ENCODE results near the gene PDK4. TPM values are rescaled to one million over a fixed set of nuclear protein-coding genes. Genes with fewer than 3 reads are reported as not detected.

Gene PDK4
- total and polyA plus RNA-seq, 7 experiments from 2014 or later = 0.62 to 3.6 (median 1.2) TPM; not detected in 4

DNA sequence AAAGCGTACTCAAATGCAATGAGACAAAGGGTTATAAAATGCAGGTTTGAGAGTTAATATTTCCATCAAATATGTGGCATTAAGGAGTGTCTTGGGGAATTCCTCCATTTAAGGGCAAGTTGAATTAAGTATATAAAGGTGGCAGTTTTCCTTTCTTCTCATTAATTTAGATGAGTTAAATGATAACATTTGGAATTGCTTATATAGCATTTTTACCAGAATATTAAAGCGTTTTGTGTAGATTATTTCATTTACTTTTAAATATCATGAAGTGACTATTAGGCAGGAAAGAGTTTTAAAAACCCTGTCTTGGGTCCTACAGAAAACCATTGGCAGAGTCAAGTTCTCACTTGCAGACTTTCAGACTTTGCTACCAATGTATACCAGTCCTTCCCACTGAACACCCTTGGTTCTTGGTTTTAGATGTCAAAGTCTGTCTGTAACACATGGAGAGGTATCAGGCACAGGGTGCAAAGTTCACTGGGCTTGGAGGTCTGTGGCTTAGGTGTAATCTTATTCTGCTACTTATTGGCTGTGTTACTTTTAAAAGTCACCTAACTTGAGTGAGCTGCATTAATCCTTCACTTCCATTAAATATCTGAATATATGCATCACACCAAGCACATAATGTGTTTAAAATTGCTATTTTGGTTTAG, 59.5 kb downstream of the PDK4 start:
- H3K4me1 ChIP-seq (ENCODE audit: control insufficient read depth in 2 of 2, insufficient read depth in 2 of 2, low read length in 2 of 2) = no peaks in the 10 kb centered on the region
- intact Hi-C loops (cut with micrococcal nuclease) = no loop called here
- no peaks in the 10 kb centered on the region for H3K9me3 ChIP-seq (ENCODE audit: control insufficient read depth in 2 of 3, low read length in 3 of 3)
- H3K36me3 Mint-ChIP-seq = no peaks in the 10 kb centered on the region
- no peak overlapping the region for H3K4me3 ChIP-seq (ENCODE audit: low read length)
- DNase-seq (no peak), ATAC-seq (no peak)
- H3K27me3 Mint-ChIP-seq = peaks cover 0 to 31% (median 22%) of the 10 kb centered on the region in 5 donors
- H3K4me3 Mint-ChIP-seq = no peak overlapping the region
- no peaks in the 10 kb centered on the region for H3K4me1 Mint-ChIP-seq
- no peaks in the 10 kb centered on the region for H3K27me3 ChIP-seq (ENCODE audit: control insufficient read depth in 2 of 2, insufficient read depth in 2 of 2, low read length in 2 of 2)
- ChIA-PET POLR2A (no interaction called here), CTCF (no interaction called here)
- peaks cover 0 to 5% (median 0%) of the 10 kb centered on the region in 11 donors for H3K9me3 Mint-ChIP-seq
- no peaks in the 10 kb centered on the region for H3K36me3 ChIP-seq (ENCODE audit: control insufficient read depth in 2 of 3, insufficient read depth in 3 of 3, low read length in 3 of 3)
- H3K27ac Mint-ChIP-seq = no peak overlapping the region
- no peak overlapping the region for H3K27ac ChIP-seq (ENCODE audit: low read depth, low read length)

DNA sequence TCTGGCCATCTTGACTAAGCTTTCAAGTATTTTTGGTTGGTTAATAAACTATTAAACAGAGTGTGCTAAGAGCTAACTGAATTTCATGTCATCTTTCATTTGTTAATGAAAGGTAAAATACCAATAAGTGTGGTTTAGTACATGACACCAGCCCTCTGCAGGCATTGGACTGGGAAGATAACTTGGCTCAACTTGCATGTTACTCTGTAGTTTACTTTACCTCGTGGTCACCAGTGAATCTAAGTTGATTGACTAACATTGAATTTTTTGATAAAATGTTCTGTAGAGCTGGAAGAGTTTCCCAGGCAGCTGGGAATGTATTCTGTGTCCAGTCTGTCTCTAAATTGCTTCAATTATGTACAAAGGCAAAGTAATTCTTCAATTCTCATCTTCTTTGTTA, 60.7 kb downstream of the PDK4 start:
- POLR2A ChIA-PET = no interaction called here
- Histone ChIP-seq H3K27ac (ENCODE audit: low read depth, low read length) (no peak overlapping the region), H3K9me3 (ENCODE audit: control insufficient read depth in 2 of 3, low read length in 3 of 3) (no peaks in the 10 kb centered on the region), H3K4me3 (ENCODE audit: low read length) (no peak overlapping the region), H3K36me3 (ENCODE audit: control insufficient read depth in 2 of 3, insufficient read depth in 3 of 3, low read length in 3 of 3) (no peaks in the 10 kb centered on the region), H3K27me3 (ENCODE audit: control insufficient read depth in 2 of 2, insufficient read depth in 2 of 2, low read length in 2 of 2) (no peaks in the 10 kb centered on the region), H3K4me1 (ENCODE audit: control insufficient read depth in 2 of 2, insufficient read depth in 2 of 2, low read length in 2 of 2) (no peaks in the 10 kb centered on the region)
- no peaks in the 10 kb centered on the region for H3K4me1 Mint-ChIP-seq
- intact Hi-C loops (cut with micrococcal nuclease) = no loop called here
- ATAC-seq (no peak), DNase-seq (no peak)
- H3K27ac Mint-ChIP-seq = no peak overlapping the region
- H3K4me3 Mint-ChIP-seq = no peak overlapping the region
- H3K9me3 Mint-ChIP-seq = peaks cover 0 to 5% (median 0%) of the 10 kb centered on the region in 11 donors
- no peaks in the 10 kb centered on the region for H3K36me3 Mint-ChIP-seq
- peaks cover 0 to 25% (median 18%) of the 10 kb centered on the region in 5 donors for H3K27me3 Mint-ChIP-seq
- CTCF ChIA-PET = no interaction called here

DNA sequence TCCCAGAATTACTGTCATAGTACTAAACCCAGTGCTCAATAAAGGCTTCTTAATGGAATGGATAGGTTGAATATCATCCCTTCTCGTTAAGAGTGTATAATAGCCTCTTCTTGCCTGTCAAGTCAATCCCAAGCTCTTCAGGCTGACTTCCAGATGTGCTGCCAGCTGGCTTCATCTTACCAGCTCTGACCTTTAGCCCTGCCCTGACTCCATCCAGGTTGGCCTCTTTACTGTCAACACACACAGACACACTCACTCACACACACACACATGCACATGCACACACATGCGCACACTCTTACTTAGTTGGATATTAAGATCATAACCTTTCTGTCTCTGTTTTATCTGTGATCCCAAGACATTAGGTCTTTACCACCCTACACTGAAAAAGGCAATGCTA, 61.5 kb downstream of the PDK4 start:
- Histone ChIP-seq H3K27ac (ENCODE audit: low read depth, low read length) (no peak overlapping the region), H3K9me3 (ENCODE audit: control insufficient read depth in 2 of 3, low read length in 3 of 3) (no peaks in the 10 kb centered on the region), H3K4me1 (ENCODE audit: control insufficient read depth in 2 of 2, insufficient read depth in 2 of 2, low read length in 2 of 2) (no peaks in the 10 kb centered on the region), H3K27me3 (ENCODE audit: control insufficient read depth in 2 of 2, insufficient read depth in 2 of 2, low read length in 2 of 2) (no peaks in the 10 kb centered on the region), H3K4me3 (ENCODE audit: low read length) (no peak overlapping the region), H3K36me3 (ENCODE audit: control insufficient read depth in 2 of 3, insufficient read depth in 3 of 3, low read length in 3 of 3) (no peaks in the 10 kb centered on the region)
- no peak overlapping the region for H3K4me3 Mint-ChIP-seq
- H3K27me3 Mint-ChIP-seq = peaks cover 0 to 20% (median 13%) of the 10 kb centered on the region in 5 donors
- ATAC-seq (no peak), DNase-seq (no peak)
- H3K4me1 Mint-ChIP-seq = no peaks in the 10 kb centered on the region
- intact Hi-C loops (cut with micrococcal nuclease) = no loop called here
- CTCF ChIA-PET = no interaction called here
- no peak overlapping the region for H3K27ac Mint-ChIP-seq
- H3K36me3 Mint-ChIP-seq = no peaks in the 10 kb centered on the region
- POLR2A ChIA-PET = no interaction called here
- H3K9me3 Mint-ChIP-seq = peaks cover 0 to 5% (median 0%) of the 10 kb centered on the region in 11 donors

Other genes with a start within 250 kb of the PDK4 start
- gene PON3, start 200.1 kb downstream of the PDK4 start, total RNA-seq = not detected
- under 1 TPM in 1 of 2 donors, not detected in 1; 0.65 TPM for gene PON3, start 200.1 kb downstream of the PDK4 start, polyA plus RNA-seq
- gene PON2, start 161.5 kb downstream of the PDK4 start, total RNA-seq = 10 to 100 TPM in 2 of 5 experiments, 1 to 10 TPM in 3; 2.9 to 11.3 (median 8.3) TPM
- 1 to 10 TPM; 1.6 to 4.0 TPM for gene PON2, start 161.5 kb downstream of the PDK4 start, polyA plus RNA-seq
- not detected for gene ASB4, start 110.6 kb downstream of the PDK4 start, total RNA-seq
- gene ASB4, start 110.6 kb downstream of the PDK4 start, polyA plus RNA-seq = not detected
- under 1 TPM in 1 of 5 experiments, not detected in 4; 0.61 TPM for gene DYNC1I1, start 176.0 kb upstream of the PDK4 start, total RNA-seq
- gene DYNC1I1, start 176.0 kb upstream of the PDK4 start, polyA plus RNA-seq = not detected